Endothelial cell of umbilical vein (primary cell): ENCODE data around the gene RIBC2. TPM values are rescaled to one million over a fixed set of nuclear protein-coding genes. Genes with fewer than 3 reads are reported as not detected.

Experiments
- BruUV-seq: library from RNA; stranded (reverse); fragments of 400-500 nt; replicated peaks from 2 replicates; lab custom pipeline; 2021; lab: Mats Ljungman, UMichigan
- CTCF ChIA-PET: fragments of 300-600, 350-600 bp; sonication (Branson Sonifier 250); formaldehyde crosslinking; loops from one replicate; lab custom pipeline; 2021; ENCODE audit warnings: antibody characterized with exemption, inconsistent platforms; lab: Charles Lee
- POLR2A ChIA-PET: fragments of 300-600, 350-600 bp; sonication (Branson Sonifier 250); formaldehyde crosslinking; loops from one replicate; lab custom pipeline; 2021; ENCODE audit warnings: antibody characterized with exemption, inconsistent platforms; lab: Charles Lee
- DNase-seq: peaks from one replicate; pipeline ENCODE4 v3.0.0-alpha.2; 2011; ENCODE audit warnings: low read depth, low spot score
- FAIRE-seq: peaks from 2 replicates; lab custom pipeline; 2011; peaks lifted over from hg19 to GRCh38; lab: Jason Lieb, UNC
- H2AFZ ChIP-seq: 2 replicates; pipeline ENCODE4 v1.6.0; 2012; ENCODE audit warnings: low read depth, low read length, control low read depth, inconsistent platforms
- H3K27ac ChIP-seq: 2 replicates; pipeline ENCODE4 v1.5.1; 2011; ENCODE audit warnings: low read depth, mild to moderate bottlenecking, control low read depth, low read length, moderate library complexity; ENCODE audit not compliant: insufficient read depth
- H3K27me3 ChIP-seq, 2 experiments: 2 replicates each; pipeline versions ENCODE4 v1.6.0 to v1.6.1; 2011; ENCODE audit warnings: low read length in 2 of 2, mixed read lengths in 1 of 2; ENCODE audit not compliant: control insufficient read depth in 2 of 2, insufficient read depth in 2 of 2
- H3K36me3 ChIP-seq, 2 experiments: 2 replicates in 1 of 2; 3 replicates in 1 of 2; pipeline ENCODE4 v1.5.1; 2011; ENCODE audit warnings: low read length in 2 of 2, mild to moderate bottlenecking in 1 of 2, moderate library complexity in 1 of 2; ENCODE audit not compliant: control insufficient read depth in 2 of 2, insufficient read depth in 2 of 2; ENCODE audit errors: extremely low read depth in 1 of 2
- H3K4me1 ChIP-seq: 3 replicates; pipeline ENCODE4 v1.5.1; 2011; ENCODE audit warnings: mild to moderate bottlenecking, low read length; ENCODE audit not compliant: control insufficient read depth, insufficient read depth; ENCODE audit errors: extremely low read depth
- H3K4me2 ChIP-seq: 2 replicates; pipeline ENCODE4 v1.6.1; 2011; ENCODE audit warnings: low read length, control low read depth, mixed read lengths; ENCODE audit not compliant: insufficient read depth
- H3K4me3 ChIP-seq, 3 experiments: fragments of 200-600 bp in 1 of 3; sonication (generic), shearing (Covaris generic) in 1 of 3; replicated peaks in 1 of 3; 2 replicates each; pipeline ENCODE4 v1.5.1; 2011 to 2016; ENCODE audit warnings: control low read depth in 3 of 3, low read length in 3 of 3, mild to moderate bottlenecking in 2 of 3, inconsistent platforms in 1 of 3, low read depth in 1 of 3, moderate library complexity in 1 of 3; ENCODE audit not compliant: insufficient read depth in 1 of 3
- H3K79me2 ChIP-seq: 2 replicates; pipeline ENCODE4 v1.6.0; 2012; ENCODE audit warnings: low read length, inconsistent platforms; ENCODE audit not compliant: control insufficient read depth, insufficient read depth
- H3K9ac ChIP-seq: replicated peaks from 2 replicates; pipeline ENCODE3; 2011; ENCODE audit warnings: low read length, control low read depth; ENCODE audit not compliant: insufficient read depth; ENCODE audit errors: extremely low read depth
- H3K9me1 ChIP-seq: replicated peaks from 3 replicates; pipeline ENCODE4 v1.6.0; 2011; ENCODE audit warnings: mild to moderate bottlenecking, low read length; ENCODE audit not compliant: control insufficient read depth, insufficient read depth; ENCODE audit errors: extremely low read depth
- H3K9me3 ChIP-seq: replicated peaks from 2 replicates; pipeline ENCODE4 v1.5.1; 2012; ENCODE audit warnings: low read length, inconsistent platforms; ENCODE audit not compliant: control insufficient read depth, insufficient read depth
- H4K20me1 ChIP-seq: replicated peaks from 2 replicates; pipeline ENCODE3; 2011; ENCODE audit warnings: mild to moderate bottlenecking, low read length; ENCODE audit not compliant: control insufficient read depth, insufficient read depth; ENCODE audit errors: extremely low read depth
- EZH2 ChIP-seq: IDR thresholded peaks from 2 replicates; pipeline ENCODE4 v1.6.1; 2012; ENCODE audit warnings: borderline replicate concordance, low read depth, mild to moderate bottlenecking, moderate library complexity, low read length, inconsistent platforms; ENCODE audit not compliant: severe bottlenecking
- FOS ChIP-seq: IDR thresholded peaks from 2 replicates; pipeline ENCODE4 v1.6.1; 2011; ENCODE audit warnings: mild to moderate bottlenecking, low read length, moderate library complexity, borderline replicate concordance; ENCODE audit not compliant: insufficient read depth
- GATA2 ChIP-seq: IDR thresholded peaks from 2 replicates; pipeline ENCODE4 v1.7.0; 2011; ENCODE audit warnings: low read depth, mild to moderate bottlenecking, moderate library complexity, mixed read lengths, low read length; ENCODE audit not compliant: insufficient read length, insufficient read depth
- JUN ChIP-seq: IDR thresholded peaks from 2 replicates; pipeline ENCODE4 v1.6.1; 2011; ENCODE audit warnings: borderline replicate concordance, low read depth; ENCODE audit not compliant: insufficient read length, insufficient read depth
- MYC ChIP-seq: IDR thresholded peaks from one replicate; pipeline ENCODE4 v1.6.1; 2011; ENCODE audit warnings: mild to moderate bottlenecking, low read depth, low read length
- POLR2A ChIP-seq: IDR thresholded peaks from 2 replicates; pipeline ENCODE4 v1.6.1; 2012; ENCODE audit warnings: low read depth, mild to moderate bottlenecking, control low read depth, low read length
- POLR2AphosphoS5 ChIP-seq: IDR thresholded peaks from 2 replicates; pipeline ENCODE4 v1.6.1; 2012; ENCODE audit warnings: low read depth, mild to moderate bottlenecking, control low read depth, low read length, moderate library complexity; ENCODE audit not compliant: insufficient read depth
- dilution Hi-C: fragments of 300-500 bp; cut with MboI; formaldehyde crosslinking; loops from one replicate; pipeline ENCODE4 v1.15.0; 2019; ENCODE audit warnings: low sequenced_read_pairs; ENCODE audit not compliant: extremely low pct_ligation_motif_present
- intact Hi-C: fragments of 100-400 bp; cut with micrococcal nuclease; formaldehyde crosslinking; loops from one replicate; pipeline ENCODE4 v1.10.0; 2022
- polyA plus RNA-seq, 4 experiments: library from polyadenylated mRNA; depleted of rRNA in 3 of 4; stranded (reverse) in 3 of 4; unstranded in 1 of 4; fragments of >200 nt; gene quantifications; 2 replicates each; pipeline versions ENCODE4 v1.2.1 to v1.2.3, GENCODE V29; 2011 to 2012; ENCODE audit warnings: missing spikeins in 1 of 4
- total RNA-seq: library from RNA; stranded (reverse); gene quantifications from 2 replicates; pipeline ENCODE4 v1.2.3, GENCODE V29; 2021
- TF ChIP-seq, protein P1 (sequence below): IDR thresholded peaks from 2 replicates; pipeline ENCODE4 v1.6.1; 2011; ENCODE audit not compliant: insufficient read depth, insufficient read length
- TF ChIP-seq, protein P2 (sequence below), 2 donors: IDR thresholded peaks; 1 replicate in 1 of 2; 2 replicates in 1 of 2; pipeline ENCODE4 v1.5.1; 2011; ENCODE audit warnings: low read length in 2 of 2, mild to moderate bottlenecking in 2 of 2, moderate library complexity in 2 of 2, control low read depth in 1 of 2, inconsistent platforms in 1 of 2, low read depth in 1 of 2; ENCODE audit not compliant: insufficient read depth in 1 of 2; ENCODE audit errors: extremely low read depth in 1 of 2

RIBC2 gene
- total and polyA plus RNA-seq, 2 donors (not counting 3 experiments of a cell fraction or from before 2014, with no cell fraction given) = 1.2 to 5.7 TPM

DNA sequence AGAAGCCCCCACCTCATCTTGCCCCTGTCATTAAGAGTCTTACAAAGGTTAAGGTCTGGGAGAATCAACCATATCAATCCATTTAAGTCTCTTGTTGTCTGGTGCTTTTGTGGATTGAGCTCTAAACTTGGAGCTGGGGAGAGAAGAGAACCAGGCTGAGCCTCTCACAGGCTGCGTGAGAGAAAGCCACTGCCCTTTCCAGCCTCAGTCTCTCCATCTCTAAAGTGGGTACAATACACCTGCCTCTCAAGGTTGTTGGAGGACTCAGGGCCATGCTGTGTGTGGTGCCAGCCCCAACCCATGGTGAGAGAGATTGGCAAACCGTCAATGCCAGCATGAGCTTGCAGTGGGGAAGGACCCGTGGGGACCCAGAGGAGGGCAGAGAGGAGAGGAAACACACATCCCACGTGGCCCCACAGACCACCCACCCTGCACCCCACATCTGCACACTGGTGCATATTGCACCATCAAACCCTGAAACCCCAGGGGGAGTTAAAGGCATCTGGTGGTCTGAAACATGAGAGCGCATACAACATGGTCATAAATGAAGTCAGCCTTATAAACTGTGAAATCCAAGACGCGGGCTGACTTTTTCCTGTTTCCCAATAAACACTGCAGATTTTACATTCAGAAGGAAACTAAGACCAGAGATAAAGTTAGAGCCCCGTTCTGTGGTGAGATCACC, 61.7 kb downstream of the RIBC2 start:
- H3K27ac ChIP-seq = no peak overlapping the region
- no peaks in the 10 kb centered on the region for H3K9me3 ChIP-seq
- H3K4me2 ChIP-seq = no peak overlapping the region
- BruUV-seq = no TSS peak
- DNase-seq (no peak), FAIRE-seq (no peak)
- H2AFZ ChIP-seq = no peak overlapping the region
- H3K4me3 ChIP-seq = no peak overlapping the region
- H3K27me3 ChIP-seq = no peaks in the 10 kb centered on the region
- dilution Hi-C loops = no loop called here
- no peak for TF ChIP-seq POLR2AphosphoS5
- TF ChIP-seq GATA2 = no peak
- TF ChIP-seq JUN = no peak
- TF ChIP-seq, protein P1, sequence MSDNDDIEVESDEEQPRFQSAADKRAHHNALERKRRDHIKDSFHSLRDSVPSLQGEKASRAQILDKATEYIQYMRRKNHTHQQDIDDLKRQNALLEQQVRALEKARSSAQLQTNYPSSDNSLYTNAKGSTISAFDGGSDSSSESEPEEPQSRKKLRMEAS = no peak
- TF ChIP-seq POLR2A = no peak
- ChIA-PET POLR2A (no interaction called here), CTCF (no interaction called here)
- no peak overlapping the region for H3K9ac ChIP-seq
- no peaks in the 10 kb centered on the region for H3K79me2 ChIP-seq
- no peaks in the 10 kb centered on the region for H3K36me3 ChIP-seq
- no peaks in the 10 kb centered on the region for H3K9me1 ChIP-seq
- intact Hi-C loops = no loop called here
- no peaks in the 10 kb centered on the region for H4K20me1 ChIP-seq
- no peaks in the 10 kb centered on the region for H3K4me1 ChIP-seq

DNA sequence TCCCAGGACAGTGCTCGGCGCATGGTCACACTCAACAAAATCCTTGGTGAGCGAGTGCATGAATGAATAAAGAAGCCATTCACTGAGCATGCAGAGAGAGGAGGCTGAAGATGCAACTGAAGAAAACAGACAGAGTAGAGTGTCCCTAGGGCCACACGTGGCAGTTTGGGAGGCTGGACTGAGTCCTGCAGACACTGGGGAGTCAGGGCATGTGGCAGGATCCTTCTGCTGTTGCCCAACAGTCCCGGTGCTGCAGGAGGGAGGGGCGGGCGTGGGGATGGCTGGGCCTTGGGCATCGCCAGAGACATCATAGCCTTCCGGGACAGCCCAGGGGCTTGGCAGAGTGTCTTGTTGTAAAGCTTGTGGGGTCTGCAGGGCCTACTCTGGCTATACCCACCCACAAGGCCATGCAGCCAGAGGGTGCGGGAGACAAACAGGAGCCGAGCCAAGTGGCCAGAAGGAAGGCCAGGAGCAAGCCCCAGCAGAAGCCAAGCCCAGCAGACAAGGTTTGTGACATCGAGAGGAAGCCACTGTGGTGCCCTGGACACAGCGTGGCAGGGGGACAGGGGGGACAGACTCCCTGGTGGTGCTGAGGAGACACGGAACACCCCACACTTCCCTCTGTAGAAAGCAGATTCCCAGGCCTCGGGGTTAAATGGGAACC, 62.5 kb downstream of the RIBC2 start:
- dilution Hi-C loops = no loop called here
- H3K79me2 ChIP-seq = no peaks in the 10 kb centered on the region
- CTCF ChIA-PET = no interaction called here

More for the DNA sequence above, 62.5 kb downstream of the RIBC2 start:
- BruUV-seq = no TSS peak
- no peak overlapping the region for H3K27ac ChIP-seq
- no peak overlapping the region for H3K4me2 ChIP-seq
- H3K9me3 ChIP-seq = no peaks in the 10 kb centered on the region
- H3K4me3 ChIP-seq = no peak overlapping the region
- intact Hi-C loops = no loop called here
- no peaks in the 10 kb centered on the region for H3K27me3 ChIP-seq
- no peak for DNase-seq
- no peak overlapping the region for H3K9ac ChIP-seq
- no peaks in the 10 kb centered on the region for H3K9me1 ChIP-seq
- POLR2A ChIA-PET = no interaction called here
- FAIRE-seq = no peak
- H3K36me3 ChIP-seq = no peaks in the 10 kb centered on the region
- no peak overlapping the region for H2AFZ ChIP-seq
- H3K4me1 ChIP-seq = no peaks in the 10 kb centered on the region
- no peaks in the 10 kb centered on the region for H4K20me1 ChIP-seq
- TF ChIP-seq MYC (no peak), EZH2 (no peak), FOS (no peak), POLR2AphosphoS5 (no peak), JUN (no peak), GATA2 (no peak), POLR2A (no peak)
- TF ChIP-seq, protein P1 = no peak
- TF ChIP-seq, protein P2, sequence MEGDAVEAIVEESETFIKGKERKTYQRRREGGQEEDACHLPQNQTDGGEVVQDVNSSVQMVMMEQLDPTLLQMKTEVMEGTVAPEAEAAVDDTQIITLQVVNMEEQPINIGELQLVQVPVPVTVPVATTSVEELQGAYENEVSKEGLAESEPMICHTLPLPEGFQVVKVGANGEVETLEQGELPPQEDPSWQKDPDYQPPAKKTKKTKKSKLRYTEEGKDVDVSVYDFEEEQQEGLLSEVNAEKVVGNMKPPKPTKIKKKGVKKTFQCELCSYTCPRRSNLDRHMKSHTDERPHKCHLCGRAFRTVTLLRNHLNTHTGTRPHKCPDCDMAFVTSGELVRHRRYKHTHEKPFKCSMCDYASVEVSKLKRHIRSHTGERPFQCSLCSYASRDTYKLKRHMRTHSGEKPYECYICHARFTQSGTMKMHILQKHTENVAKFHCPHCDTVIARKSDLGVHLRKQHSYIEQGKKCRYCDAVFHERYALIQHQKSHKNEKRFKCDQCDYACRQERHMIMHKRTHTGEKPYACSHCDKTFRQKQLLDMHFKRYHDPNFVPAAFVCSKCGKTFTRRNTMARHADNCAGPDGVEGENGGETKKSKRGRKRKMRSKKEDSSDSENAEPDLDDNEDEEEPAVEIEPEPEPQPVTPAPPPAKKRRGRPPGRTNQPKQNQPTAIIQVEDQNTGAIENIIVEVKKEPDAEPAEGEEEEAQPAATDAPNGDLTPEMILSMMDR (IDR thresholded peaks at IDR 0.05; ENCODE audit: extremely low read depth in 1 of 2, insufficient read depth in 1 of 2, low read depth in 1 of 2, low read length in 2 of 2) = no peak
